Peyer's patch (tissue), 4 donors: Measurements from ENCODE around the gene MROH9.

Source experiments
- POLR2A ChIP-seq, 2 donors: fragments of 450-650 bp; IDR thresholded peaks; one replicate each; pipeline ENCODE4 v1.5.1; 2017; ENCODE audit warnings: antibody characterized with exemption in 2 of 2, mild to moderate bottlenecking in 2 of 2, moderate library complexity in 2 of 2
- TF ChIP-seq, protein P1 (sequence below), 6 experiments: fragments of 450-650 bp in 4 of 6; fragments of 200-600 bp in 2 of 6; sonication (generic) in 1 of 6; IDR thresholded peaks; one replicate each; pipeline ENCODE4 v1.5.1; 2017 to 2019; ENCODE audit warnings: antibody characterized with exemption in 6 of 6, mild to moderate bottlenecking in 3 of 6, moderate library complexity in 1 of 6

DNA sequence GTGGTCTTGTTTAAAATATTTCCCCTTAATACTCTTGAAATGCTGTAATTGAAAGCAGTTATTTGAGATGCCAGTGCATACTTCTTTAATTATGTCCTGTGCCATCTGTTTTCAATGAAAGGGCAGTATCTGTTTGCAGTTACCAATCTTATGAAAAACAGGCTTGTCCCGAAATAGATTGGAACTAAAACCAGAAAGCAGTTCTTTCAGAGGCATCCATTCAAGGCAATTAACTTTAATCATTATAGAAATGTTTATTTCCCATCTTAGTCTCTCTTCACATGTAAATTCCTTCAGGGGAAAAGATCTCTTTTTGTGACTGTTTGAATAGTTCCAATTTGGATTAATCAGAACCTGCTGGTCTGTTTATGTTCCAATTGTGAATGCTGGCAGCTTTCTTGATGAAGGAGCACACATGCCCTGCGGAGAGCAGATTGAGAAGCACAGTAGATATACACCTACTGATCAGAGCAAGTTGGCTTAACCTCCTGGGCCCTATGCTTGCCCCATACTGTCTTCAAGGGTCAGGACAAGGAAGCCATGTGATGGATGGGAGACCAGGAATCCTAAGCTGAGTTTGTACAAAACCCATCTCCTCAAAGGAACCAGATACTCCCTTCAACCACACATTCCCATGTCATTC is 41.6 kb upstream of the MROH9 start:
- TF ChIP-seq, protein P1, sequence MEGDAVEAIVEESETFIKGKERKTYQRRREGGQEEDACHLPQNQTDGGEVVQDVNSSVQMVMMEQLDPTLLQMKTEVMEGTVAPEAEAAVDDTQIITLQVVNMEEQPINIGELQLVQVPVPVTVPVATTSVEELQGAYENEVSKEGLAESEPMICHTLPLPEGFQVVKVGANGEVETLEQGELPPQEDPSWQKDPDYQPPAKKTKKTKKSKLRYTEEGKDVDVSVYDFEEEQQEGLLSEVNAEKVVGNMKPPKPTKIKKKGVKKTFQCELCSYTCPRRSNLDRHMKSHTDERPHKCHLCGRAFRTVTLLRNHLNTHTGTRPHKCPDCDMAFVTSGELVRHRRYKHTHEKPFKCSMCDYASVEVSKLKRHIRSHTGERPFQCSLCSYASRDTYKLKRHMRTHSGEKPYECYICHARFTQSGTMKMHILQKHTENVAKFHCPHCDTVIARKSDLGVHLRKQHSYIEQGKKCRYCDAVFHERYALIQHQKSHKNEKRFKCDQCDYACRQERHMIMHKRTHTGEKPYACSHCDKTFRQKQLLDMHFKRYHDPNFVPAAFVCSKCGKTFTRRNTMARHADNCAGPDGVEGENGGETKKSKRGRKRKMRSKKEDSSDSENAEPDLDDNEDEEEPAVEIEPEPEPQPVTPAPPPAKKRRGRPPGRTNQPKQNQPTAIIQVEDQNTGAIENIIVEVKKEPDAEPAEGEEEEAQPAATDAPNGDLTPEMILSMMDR (IDR thresholded peaks at IDR 0.05): no peak
- no peak for TF ChIP-seq POLR2A (IDR thresholded peaks at IDR 0.05)
